Measurements from ENCODE around the gene ITPR2. TPM values are rescaled to one million over a fixed set of nuclear protein-coding genes. Genes with fewer than 3 reads are reported as not detected.

Gene ITPR2
- total and polyA plus RNA-seq, 2 of the 8 experiments (the other 6 are each of a cell fraction or from before 2014, with no cell fraction given): 4.1 to 48.3 TPM

- H2AK5ac ChIP-seq (ENCODE audit: low read depth, low read length): no peak overlapping the region
- no peak overlapping the region for H2BK15ac ChIP-seq (ENCODE audit: low read length)
- no peak overlapping the region for H4K5ac ChIP-seq (ENCODE audit: insufficient read length, low read depth, low read length)
- H3K79me1 ChIP-seq (ENCODE audit: low read depth, low read length): no peaks in the 10 kb centered on the region
- H3K9me3 ChIP-seq (ENCODE audit: insufficient read depth in 2 of 2, low read depth in 1 of 2, low read length in 1 of 2): no peaks in the 10 kb centered on the region
- no peaks in the 10 kb centered on the region for H3K4me1 ChIP-seq (replicated peaks in 1 of 4; ENCODE audit: control insufficient read depth in 3 of 4, insufficient read depth in 4 of 4, low read length in 3 of 4)
- FAIRE-seq (no peak), DNase-seq (ENCODE audit: low read depth in 1 of 2, low spot score in 2 of 2) (no peak)
- no peak overlapping the region for H3K4me3 ChIP-seq (ENCODE audit: extremely low read depth in 1 of 4, insufficient read depth in 2 of 4, low read depth in 3 of 4, low read length in 4 of 4)
- no peak overlapping the region for H4K8ac ChIP-seq (ENCODE audit: extremely low read depth, insufficient read depth, low read length)
- H3K36me3 ChIP-seq (ENCODE audit: control insufficient read depth in 2 of 4, insufficient read depth in 4 of 4, low read length in 3 of 4): peaks cover 0 to 6% (median 1%) of the 10 kb centered on the region in 4 experiments; a peak in 2 of 8 replicates
- H4K91ac ChIP-seq (replicated peaks; ENCODE audit: insufficient read length, low read length): no peak overlapping the region
- no peak overlapping the region for H3K23ac ChIP-seq (ENCODE audit: insufficient read length)
- no peak overlapping the region for H3K4me2 ChIP-seq (ENCODE audit: insufficient read depth in 1 of 2, low read depth in 2 of 2, low read length in 2 of 2)
- H3K27ac ChIP-seq (ENCODE audit: low read depth, low read length): no peak overlapping the region
- H2BK120ac ChIP-seq (replicated peaks; ENCODE audit: low read depth, low read length): no peak overlapping the region
- 98% methylated on average over 3 of the region's 3 CpGs; no CpG with 5 or more reads in 1 of the 2 experiments for WGBS, 2 experiments (ENCODE audit: extremely low coverage in 1 of 2, insufficient coverage in 1 of 2, insufficient read length in 1 of 2, insufficient replicate concordance in 2 of 2, low coverage in 1 of 2, low lambda C conversion rate in 2 of 2, missing lambda C conversion rate in 1 of 2)
- H2AFZ ChIP-seq (ENCODE audit: low read length): no peak overlapping the region
- no peak overlapping the region for H3K56ac ChIP-seq (replicated peaks; ENCODE audit: insufficient read length, low read depth, low read length)
- no peaks in the 10 kb centered on the region for H3K79me2 ChIP-seq (ENCODE audit: control insufficient read depth in 1 of 2, insufficient read depth in 2 of 2, low read length in 2 of 2)
- no peaks in the 10 kb centered on the region for H3K27me3 ChIP-seq (replicated peaks in 1 of 4; ENCODE audit: control insufficient read depth in 3 of 4, extremely low read depth in 1 of 4, insufficient read depth in 3 of 4, low read length in 3 of 4)
- TF ChIP-seq RXRA (IDR thresholded peaks at IDR 0.05; ENCODE audit: insufficient read depth, low read depth, low read length) (no peak), SP4 (IDR thresholded peaks at IDR 0.05; ENCODE audit: low read length) (no peak)
- no peak overlapping the region for H2BK5ac ChIP-seq (ENCODE audit: low read depth, low read length)
- ChIA-PET POLR2A (ENCODE audit: partially characterized antibody) (no interaction called here), CTCF (ENCODE audit: partially characterized antibody) (interaction anchor here (1.3 to 2.7 kb wide), 2 partner anchors 30 to 120 kb away, joined by 3 to 10 read pairs; no protein-coding TSS in a partner anchor)
- no peak overlapping the region for H3K9ac ChIP-seq (replicated peaks in 1 of 4; ENCODE audit: extremely low read depth in 1 of 4, low read depth in 3 of 4, low read length in 3 of 4)
- no peaks in the 10 kb centered on the region; the same call in 1 of the 2 replicates for H3K23me2 ChIP-seq (ENCODE audit: low read depth, low read length)
- H2BK20ac ChIP-seq (ENCODE audit: low read length): no peak overlapping the region
- H2BK12ac ChIP-seq (ENCODE audit: low read depth, low read length): no peak overlapping the region
- no peak overlapping the region for H3K14ac ChIP-seq (ENCODE audit: insufficient read length)
- H4K20me1 ChIP-seq (replicated peaks in 1 of 2; ENCODE audit: control insufficient read depth in 1 of 2, insufficient read depth in 2 of 2, low read length in 2 of 2): no peaks in the 10 kb centered on the region
- no peak overlapping the region for H3K4ac ChIP-seq (replicated peaks; ENCODE audit: insufficient read length, low read depth, low read length)
- no peak overlapping the region for H3K18ac ChIP-seq (ENCODE audit: extremely low read depth, low read length)
Observed at GRCh38 chr12:26493656-26494055, 339.3 kb downstream of the ITPR2 start.
